Measurements from ENCODE around the gene RNF31. TPM values are rescaled to one million over a fixed set of nuclear protein-coding genes. Genes with fewer than 3 reads are reported as not detected.

RNF31 gene
- total and polyA plus RNA-seq, 2 of the 13 experiments (the other 11 are each of a cell fraction or from before 2014, with no cell fraction given), result 48.2 to 86.8 TPM

GRCh38 chr14:24188251-24189058, 41.2 kb downstream of the RNF31 start, which contains the start of gene IPO4 (continued):
- TF ChIP-seq, protein P1, sequence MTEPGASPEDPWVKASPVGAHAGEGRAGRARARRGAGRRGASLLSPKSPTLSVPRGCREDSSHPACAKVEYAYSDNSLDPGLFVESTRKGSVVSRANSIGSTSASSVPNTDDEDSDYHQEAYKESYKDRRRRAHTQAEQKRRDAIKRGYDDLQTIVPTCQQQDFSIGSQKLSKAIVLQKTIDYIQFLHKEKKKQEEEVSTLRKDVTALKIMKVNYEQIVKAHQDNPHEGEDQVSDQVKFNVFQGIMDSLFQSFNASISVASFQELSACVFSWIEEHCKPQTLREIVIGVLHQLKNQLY (CRISPR knock-in tag; IDR thresholded peaks at IDR 0.05), result peak; percentile 92
- TF ChIP-seq ZNF253 (CRISPR knock-in tag; IDR thresholded peaks at IDR 0.05; ENCODE audit: borderline replicate concordance) (peak; percentile 89; the same call in 1 of the 2 replicates), ZBTB1 (CRISPR knock-in tag; IDR thresholded peaks at IDR 0.05; ENCODE audit: borderline replicate concordance) (peak; percentile 25; the same call in 1 of the 2 replicates), AGO2 (optimal IDR thresholded peaks at IDR 0.05; ENCODE audit: low read depth, low read length) (peak; percentile 100), ZNF652 (CRISPR knock-in tag; IDR thresholded peaks at IDR 0.05; ENCODE audit: borderline replicate concordance, low read depth) (peak; percentile 76), ZBTB39 (CRISPR knock-in tag; IDR thresholded peaks at IDR 0.05) (peak; percentile 95; the same call in 1 of the 2 replicates), HNF1A (IDR thresholded peaks at IDR 0.05; ENCODE audit: low read depth) (peak; percentile 88), HNF1A (CRISPR knock-in tag; IDR thresholded peaks at IDR 0.05; ENCODE audit: borderline replicate concordance) (peak; percentile 91), MNT (IDR thresholded peaks at IDR 0.05) (peak; percentile 100), KAT8 (CRISPR knock-in tag; IDR thresholded peaks at IDR 0.05) (peak; percentile 100), ARID2 (CRISPR knock-in tag; IDR thresholded peaks at IDR 0.05; ENCODE audit: borderline replicate concordance) (peak; percentile 100), FOXO1 (CRISPR knock-in tag; IDR thresholded peaks at IDR 0.05) (peak; percentile 95), ZBTB2 (CRISPR knock-in tag; IDR thresholded peaks at IDR 0.05; ENCODE audit: low read depth) (no peak)
- TF ChIP-seq, protein P2, sequence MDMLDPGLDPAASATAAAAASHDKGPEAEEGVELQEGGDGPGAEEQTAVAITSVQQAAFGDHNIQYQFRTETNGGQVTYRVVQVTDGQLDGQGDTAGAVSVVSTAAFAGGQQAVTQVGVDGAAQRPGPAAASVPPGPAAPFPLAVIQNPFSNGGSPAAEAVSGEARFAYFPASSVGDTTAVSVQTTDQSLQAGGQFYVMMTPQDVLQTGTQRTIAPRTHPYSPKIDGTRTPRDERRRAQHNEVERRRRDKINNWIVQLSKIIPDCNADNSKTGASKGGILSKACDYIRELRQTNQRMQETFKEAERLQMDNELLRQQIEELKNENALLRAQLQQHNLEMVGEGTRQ (IDR thresholded peaks at IDR 0.05; ENCODE audit: low read depth, low read length), result peak; percentile 89
- TF ChIP-seq, protein P2 (CRISPR knock-in tag; IDR thresholded peaks at IDR 0.05; ENCODE audit: borderline replicate concordance), result peak; percentile 94

Measured in HepG2 (cell line).